Measurements from ENCODE around the gene MAML1. TPM values are rescaled to one million over a fixed set of nuclear protein-coding genes. Genes with fewer than 3 reads are reported as not detected.

MAML1 gene
- polyA plus RNA-seq, 1 of the 3 experiments (the other 2 are of a cell fraction) = 8.1 TPM

GRCh38 chr5:179769271-179769670 is 36.6 kb downstream of the MAML1 start (continued):
- TF ChIP-seq MAX (IDR thresholded peaks at IDR 0.05; ENCODE audit: low read depth) = no peak
- TF ChIP-seq ZBTB33 (IDR thresholded peaks at IDR 0.05; ENCODE audit: borderline replicate concordance, low read depth) = no peak
- TF ChIP-seq RXRA (IDR thresholded peaks at IDR 0.05; ENCODE audit: borderline replicate concordance, low read depth) = no peak
- TF ChIP-seq EP300 (IDR thresholded peaks at IDR 0.05; ENCODE audit: borderline replicate concordance in 1 of 2, low read depth in 1 of 2, low read length in 1 of 2) = no peak

GRCh38 chr5:179769796-179770195 is 37.2 kb downstream of the MAML1 start:
- POLR2A ChIA-PET = no interaction called here
- Histone ChIP-seq H3K9me3 (no peaks in the 10 kb centered on the region), H3F3A (replicated peaks; ENCODE audit: insufficient read depth) (peaks cover 18% of the 10 kb centered on the region), H3K4me1 (ENCODE audit: control insufficient read depth in 1 of 2, insufficient read depth in 2 of 2, low read depth in 1 of 2, low read length in 1 of 2) (peaks cover 19 to 27% of the 10 kb centered on the region in 2 experiments; a peak in 3 of 4 replicates), H2AFZ (ENCODE audit: low read depth) (no peak overlapping the region), H3K9me2 (no peaks in the 10 kb centered on the region), H3K79me2 (ENCODE audit: insufficient read depth) (peaks cover 61% of the 10 kb centered on the region), H3K9ac (no peak overlapping the region), H3K27me3 (ENCODE audit: insufficient read depth) (no peaks in the 10 kb centered on the region), H3K4me3 (ENCODE audit: low read depth in 2 of 2, low read length in 1 of 2) (no peak overlapping the region), H3K4me2 (no peak overlapping the region), H3K27ac (ENCODE audit: low read depth in 2 of 2, low read length in 1 of 2) (no peak overlapping the region), H3K36me3 (replicated peaks in 1 of 2; ENCODE audit: control insufficient read depth in 1 of 2, insufficient read depth in 2 of 2, low read length in 1 of 2) (peaks cover 49 to 51% of the 10 kb centered on the region in 2 experiments), H4K20me1 (ENCODE audit: insufficient read depth) (no peaks in the 10 kb centered on the region; the same call in 1 of the 2 replicates)
- 97% methylated on average over 5 of the region's 5 CpGs for WGBS (ENCODE audit: low lambda C conversion rate)
- DNase-seq = no peak
- CTCF ChIA-PET = interaction anchor here (0.9 to 1.7 kb wide), 2 partner anchors 10 to 13 kb away, joined by 3 to 4 read pairs; no protein-coding TSS in a partner anchor
- TF ChIP-seq YY1 (IDR thresholded peaks at IDR 0.05; ENCODE audit: low read depth) (no peak), RAD21 (IDR thresholded peaks at IDR 0.05; ENCODE audit: low read length) (no peak), EP300 (IDR thresholded peaks at IDR 0.05; ENCODE audit: borderline replicate concordance in 1 of 2, low read depth in 1 of 2, low read length in 1 of 2) (no peak), RFX5 (IDR thresholded peaks at IDR 0.05; ENCODE audit: low read length) (no peak), ELF1 (IDR thresholded peaks at IDR 0.05) (no peak), ZBTB33 (IDR thresholded peaks at IDR 0.05; ENCODE audit: borderline replicate concordance, low read depth) (no peak), SMC3 (IDR thresholded peaks at IDR 0.05; ENCODE audit: low read depth, low read length) (no peak), FOXM1 (IDR thresholded peaks at IDR 0.05; ENCODE audit: low read depth) (no peak)

All from SK-N-SH (cell line).